ENCODE data around the gene GSTA3.
A peak's percentile ranks its signal among the peaks of the same experiment; 100 is the strongest.
"Not testable (repeated sequence)": the region's sequence is repeated elsewhere in the genome, so short reads cannot be mapped to it uniquely, and the experiment has no call there.

GSTA3 gene

GRCh38 chr6:52909131-52909530, 367 bp downstream of the GSTA3 start:
- DNase-seq: no peak

DNA sequence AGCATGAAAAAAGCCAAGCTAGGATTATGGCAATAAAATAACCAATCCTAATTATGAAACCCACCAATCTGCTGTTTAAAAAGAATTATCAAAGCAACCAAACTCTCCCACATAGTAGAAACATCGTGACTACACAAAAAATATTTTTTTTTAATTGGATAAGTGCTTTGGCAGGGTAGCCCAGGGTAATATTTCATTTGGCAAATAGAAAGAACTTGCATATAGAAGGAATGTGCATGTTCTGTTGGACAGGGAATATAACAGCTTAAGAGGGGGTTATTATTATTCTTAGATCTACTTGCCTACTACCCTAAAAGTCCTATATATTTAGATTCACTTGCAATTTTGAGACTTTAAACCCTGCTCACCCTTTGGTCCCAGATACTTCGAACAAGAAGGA, 972 bp downstream of the GSTA3 start:
- DNase-seq: no peak

DNA sequence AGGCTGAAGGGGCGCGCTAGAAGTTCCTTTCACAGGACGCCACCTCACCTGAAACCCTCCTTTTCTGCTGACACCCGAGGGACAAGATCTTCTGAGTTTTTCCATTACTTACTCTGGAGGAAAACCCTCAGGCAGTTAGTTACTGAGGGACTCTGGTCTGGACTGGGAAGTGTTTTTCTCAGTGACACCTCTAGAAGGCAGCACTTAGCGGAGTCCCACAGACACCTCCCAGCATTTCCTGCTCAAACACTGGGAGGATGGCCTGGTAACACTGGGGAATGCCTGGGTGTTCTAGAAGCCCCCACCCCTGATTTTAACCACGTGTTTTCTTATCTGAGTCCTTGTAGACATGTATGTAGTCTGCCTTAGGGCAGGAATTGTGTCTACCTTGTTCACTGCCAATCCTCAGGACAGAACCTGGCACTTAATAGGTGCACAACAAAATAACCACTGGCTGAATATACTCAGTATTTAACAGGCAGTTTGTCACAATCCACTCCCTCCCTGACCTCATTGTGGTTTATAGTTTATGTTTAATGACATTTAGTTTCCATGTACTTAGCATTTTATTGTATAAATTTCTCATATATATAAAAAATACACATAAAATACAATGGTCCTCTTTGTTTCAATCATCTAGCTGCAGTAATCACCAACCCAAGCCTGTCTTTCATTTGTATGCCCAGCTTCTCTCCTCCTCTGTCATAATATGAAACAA, 4.8 kb downstream of the GSTA3 start:
- no peak for DNase-seq

DNA sequence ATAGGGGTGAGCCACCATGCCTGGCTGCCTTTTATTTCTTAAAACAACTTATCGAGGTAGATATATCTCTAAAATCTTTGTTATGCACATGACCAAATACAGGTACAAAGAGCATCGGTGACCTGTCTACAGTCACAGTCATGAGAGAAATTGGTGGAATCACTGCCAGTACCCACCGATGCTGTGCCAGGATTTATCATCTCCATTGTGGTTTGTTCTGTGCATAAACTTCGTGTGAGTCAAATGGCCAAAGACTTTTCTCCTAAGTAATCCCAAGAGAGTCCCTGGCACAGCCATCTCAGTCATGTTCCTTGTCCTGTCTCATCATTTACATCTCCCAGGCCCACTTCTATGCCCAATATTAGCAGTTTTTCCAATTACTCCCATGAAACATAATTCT, 9.0 kb downstream of the GSTA3 start:
- DNase-seq: no peak

DNA sequence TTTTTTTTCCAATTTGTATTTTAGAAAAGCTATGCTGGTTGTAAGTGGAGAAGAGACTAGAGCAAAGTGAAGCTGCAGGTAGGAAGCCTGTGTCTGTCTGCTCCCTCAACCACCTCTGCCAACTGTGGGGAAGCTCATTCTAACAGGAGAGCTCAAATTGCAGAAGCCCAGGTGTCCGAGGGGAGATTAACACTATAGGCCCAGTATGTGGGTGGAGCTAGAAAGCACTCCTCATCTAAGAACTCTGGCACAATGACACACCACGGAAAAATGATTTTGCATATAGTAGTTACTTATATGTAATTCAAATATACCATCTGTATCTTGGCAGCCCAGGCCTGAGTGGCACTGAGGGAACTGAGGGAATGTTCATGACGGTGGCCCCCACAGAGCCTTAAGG, 13.7 kb downstream of the GSTA3 start:
- DNase-seq: not testable (repeated sequence)

DNA sequence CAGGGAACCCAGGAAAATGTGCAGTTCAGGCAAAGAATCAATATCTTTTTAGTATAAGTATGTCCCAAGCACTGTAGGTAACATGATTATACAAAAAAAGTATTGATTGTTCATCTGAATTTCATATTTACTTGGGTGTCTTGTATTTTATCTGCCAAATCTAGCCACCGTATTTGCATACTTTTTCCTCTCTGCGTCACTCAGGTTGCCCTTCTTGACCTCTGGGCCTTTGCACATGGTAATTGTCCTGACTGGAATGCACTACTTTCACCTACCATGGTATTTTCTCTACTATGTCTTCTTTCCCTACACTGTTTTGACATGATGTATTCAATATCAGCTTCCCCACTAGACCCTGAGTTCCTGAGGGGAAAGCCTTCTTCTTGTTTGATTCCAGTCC, 15.2 kb downstream of the GSTA3 start:
- no peak for DNase-seq

DNA sequence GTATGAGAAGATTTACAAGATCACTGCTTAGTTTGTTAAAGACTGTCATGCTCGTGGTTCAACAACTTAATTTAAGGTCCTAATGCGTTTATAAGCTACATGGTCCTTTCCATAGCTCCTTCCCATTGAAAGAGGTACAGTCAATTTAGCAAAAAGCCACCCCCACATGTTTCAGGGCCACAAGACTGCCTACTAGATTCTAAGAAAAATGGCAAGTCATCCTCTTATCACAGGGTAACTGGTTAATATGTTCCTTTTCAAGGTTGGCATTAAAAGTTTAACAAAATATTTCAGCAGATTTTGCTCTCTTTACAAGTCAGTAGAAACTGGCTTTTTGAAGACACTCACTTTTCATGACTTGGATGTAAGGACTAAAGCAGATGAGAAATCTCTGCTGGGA, 15.7 kb downstream of the GSTA3 start:
- DNase-seq: no peak

DNA sequence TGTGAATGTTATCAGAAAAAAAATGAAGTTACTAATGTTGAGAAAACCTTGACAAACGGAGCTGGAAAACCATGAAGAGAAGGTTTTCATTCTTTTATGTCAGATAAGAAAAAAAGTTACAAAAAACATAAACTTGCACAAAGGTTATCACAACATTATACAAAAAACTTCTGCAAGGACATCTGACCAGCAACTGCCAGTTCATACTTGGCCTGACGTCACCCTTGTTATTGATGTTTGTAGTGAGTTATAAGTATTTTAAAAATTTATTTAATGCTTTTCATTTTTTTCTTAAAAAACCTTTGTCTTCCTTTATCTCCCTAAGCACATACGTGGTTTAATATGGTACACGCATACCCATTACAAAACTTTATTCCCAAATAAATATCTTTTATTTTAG, 16.3 kb downstream of the GSTA3 start:
- no peak for DNase-seq

GRCh38 chr6:52890018-52890417, 19.5 kb downstream of the GSTA3 start:
- DNase-seq: no peak

GRCh38 chr6:52887910-52888524, 21.5 kb downstream of the GSTA3 start:
- DNase-seq: no peak

GRCh38 chr6:52881996-52882841, 27.3 kb downstream of the GSTA3 start:
- peak; percentile 63 for DNase-seq

GRCh38 chr6:52881662-52881995, 27.9 kb downstream of the GSTA3 start:
- no peak for DNase-seq

DNA sequence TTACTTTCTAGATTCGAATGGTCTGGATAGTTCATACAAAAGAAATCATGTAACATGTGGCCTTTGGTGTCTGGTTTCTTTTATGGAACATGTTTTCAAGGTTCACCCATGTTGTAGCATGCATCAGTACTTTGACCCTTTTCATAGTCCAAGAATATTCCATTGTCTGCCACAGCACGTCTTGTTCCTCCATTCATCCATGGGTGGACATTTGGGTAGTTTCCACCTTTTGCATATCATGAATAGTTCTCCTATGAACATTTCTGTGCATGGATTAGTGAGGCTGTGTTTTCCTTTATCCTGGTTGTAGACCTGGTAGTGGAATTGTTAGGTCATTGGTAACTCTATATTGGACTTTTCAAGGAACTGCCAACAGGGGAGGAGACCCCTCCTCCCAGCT, 31.7 kb downstream of the GSTA3 start:
- no peak for DNase-seq

GRCh38 chr6:52877168-52877567, 32.3 kb downstream of the GSTA3 start:
- DNase-seq: no peak

DNA sequence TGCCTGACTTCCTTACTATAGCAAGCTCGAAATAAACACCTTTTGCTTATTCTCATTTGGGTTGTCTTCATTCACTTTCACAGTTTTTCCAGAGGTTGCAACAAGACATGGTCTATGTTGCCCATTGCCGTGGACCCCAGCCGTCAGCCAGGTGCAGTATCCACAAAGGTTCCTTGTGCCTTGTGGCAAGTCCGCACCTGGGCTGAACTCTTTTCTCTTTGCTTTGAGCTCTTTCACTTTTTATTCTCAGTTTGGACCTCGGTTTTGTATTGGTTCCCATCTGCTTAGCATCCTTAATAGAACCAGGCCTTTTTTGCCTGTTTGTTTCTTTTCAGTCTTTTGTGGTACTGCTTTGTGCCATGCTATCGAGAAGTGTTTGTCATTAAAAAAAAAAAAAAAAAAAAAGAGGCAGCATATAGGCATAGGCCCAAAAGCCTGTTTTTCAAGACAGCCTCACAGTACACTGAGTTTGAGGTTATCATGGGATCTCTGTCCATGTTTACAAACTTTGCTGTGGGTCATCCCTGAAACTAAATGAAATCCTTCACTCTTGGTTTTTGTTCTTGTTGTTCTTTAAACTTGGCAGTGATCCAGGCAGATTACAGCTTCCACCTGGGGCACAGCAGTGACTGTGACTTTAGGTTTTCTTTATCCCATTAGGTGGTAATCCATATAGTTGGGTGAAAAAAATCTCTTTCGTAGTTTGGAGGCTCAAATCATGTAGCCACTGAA, 33.3 kb downstream of the GSTA3 start:
- DNase-seq: no peak

- DNase-seq: no peak
Measured at GRCh38 chr6:52872031-52872430, 37.5 kb downstream of the GSTA3 start.

DNA sequence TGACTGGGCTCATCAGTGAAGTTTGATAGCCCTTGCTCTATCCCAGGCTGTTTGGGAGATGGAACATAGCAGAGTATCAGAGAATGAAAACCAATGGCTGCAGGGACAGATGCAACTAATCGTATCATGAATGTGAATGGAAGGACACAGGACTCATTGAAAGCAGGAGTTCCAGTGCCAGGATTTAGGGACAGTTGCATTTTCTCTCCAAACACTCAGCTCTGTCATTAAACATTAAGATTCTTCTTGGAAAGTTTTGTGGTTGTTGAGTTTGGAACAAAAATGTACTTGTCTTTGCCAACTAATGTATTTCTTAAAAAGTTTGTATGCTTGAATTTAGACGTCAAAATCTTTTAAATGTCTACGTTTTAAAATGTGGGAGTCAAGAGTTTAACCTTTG, 37.9 kb downstream of the GSTA3 start:
- DNase-seq: no peak

GRCh38 chr6:52870335-52871091, 39.0 kb downstream of the GSTA3 start:
- not testable (repeated sequence) for DNase-seq

DNA sequence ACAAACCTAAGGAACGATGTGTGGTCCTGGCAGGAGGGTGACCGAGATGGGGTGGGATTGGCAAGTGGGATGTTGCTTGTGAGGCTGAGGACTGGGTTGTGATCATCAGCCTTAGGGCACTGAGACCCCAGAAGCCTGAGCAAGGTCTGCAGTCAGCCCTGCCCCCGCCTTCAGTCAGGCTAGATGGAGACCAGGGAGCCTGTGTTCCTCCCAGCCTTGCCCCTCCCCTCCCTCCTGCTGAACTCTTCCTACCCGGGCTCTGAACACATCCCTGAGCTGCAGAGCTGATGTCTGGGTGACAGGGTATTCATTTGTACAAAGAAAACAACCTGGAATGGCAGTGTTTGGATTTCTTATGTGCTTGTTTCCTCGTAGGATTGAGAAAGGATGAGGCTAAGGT, 40.6 kb downstream of the GSTA3 start:
- not testable (repeated sequence) for DNase-seq

DNA sequence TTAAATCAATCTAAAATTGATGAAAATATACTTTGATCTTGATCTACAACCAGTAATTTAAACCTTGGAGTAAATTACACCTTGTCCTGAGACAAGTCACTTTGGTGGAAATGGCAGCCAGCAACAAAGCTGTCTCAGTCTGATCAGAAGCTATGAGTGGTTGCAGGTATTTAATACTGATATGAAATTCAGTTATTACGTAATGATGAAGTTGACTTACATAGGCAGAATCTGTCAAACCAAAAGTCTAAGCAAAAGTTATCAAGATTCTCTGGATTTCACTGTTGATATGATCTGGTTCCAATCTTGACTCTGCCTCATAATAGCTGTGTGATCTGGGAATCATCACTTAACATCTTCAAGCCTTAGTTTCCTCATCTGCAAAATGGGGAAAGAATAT, 41.3 kb downstream of the GSTA3 start:
- DNase-seq: no peak

- DNase-seq: not testable (repeated sequence)
Measured at GRCh38 chr6:52861151-52861550, 48.3 kb downstream of the GSTA3 start.

GRCh38 chr6:52858416-52858815, 51.1 kb downstream of the GSTA3 start:
- DNase-seq: no peak

DNA sequence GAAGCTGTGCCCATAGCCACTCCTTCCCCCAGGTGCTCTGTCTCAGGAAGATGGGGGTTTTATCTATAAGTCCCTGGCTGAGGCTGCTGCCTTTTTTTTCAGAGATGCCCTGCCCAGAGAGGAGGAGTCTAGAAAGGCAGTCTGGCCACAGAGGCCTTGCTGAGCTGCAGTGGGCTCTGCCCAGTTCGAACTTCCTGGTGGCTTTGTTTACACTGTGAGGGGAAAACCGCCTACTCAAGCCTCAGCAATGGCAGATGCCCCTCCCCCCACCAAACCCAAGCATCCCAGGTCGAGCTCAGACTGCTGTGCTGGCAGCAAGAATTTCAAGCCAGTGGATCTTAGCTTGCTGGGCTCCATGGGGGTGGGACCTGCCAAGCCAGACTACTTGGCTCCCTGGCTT, 53.4 kb downstream of the GSTA3 start:
- DNase-seq: peak; percentile 71
